LNCAP (cell line): ENCODE results near the gene CCBE1.

Experiments
- TF ChIP-seq, protein P1 (sequence below): fragments of 450-650 bp; IDR thresholded peaks from 2 replicates; pipeline ENCODE4 v1.5.1; 2017; ENCODE audit warnings: mild to moderate bottlenecking

The CCBE1 gene

DNA sequence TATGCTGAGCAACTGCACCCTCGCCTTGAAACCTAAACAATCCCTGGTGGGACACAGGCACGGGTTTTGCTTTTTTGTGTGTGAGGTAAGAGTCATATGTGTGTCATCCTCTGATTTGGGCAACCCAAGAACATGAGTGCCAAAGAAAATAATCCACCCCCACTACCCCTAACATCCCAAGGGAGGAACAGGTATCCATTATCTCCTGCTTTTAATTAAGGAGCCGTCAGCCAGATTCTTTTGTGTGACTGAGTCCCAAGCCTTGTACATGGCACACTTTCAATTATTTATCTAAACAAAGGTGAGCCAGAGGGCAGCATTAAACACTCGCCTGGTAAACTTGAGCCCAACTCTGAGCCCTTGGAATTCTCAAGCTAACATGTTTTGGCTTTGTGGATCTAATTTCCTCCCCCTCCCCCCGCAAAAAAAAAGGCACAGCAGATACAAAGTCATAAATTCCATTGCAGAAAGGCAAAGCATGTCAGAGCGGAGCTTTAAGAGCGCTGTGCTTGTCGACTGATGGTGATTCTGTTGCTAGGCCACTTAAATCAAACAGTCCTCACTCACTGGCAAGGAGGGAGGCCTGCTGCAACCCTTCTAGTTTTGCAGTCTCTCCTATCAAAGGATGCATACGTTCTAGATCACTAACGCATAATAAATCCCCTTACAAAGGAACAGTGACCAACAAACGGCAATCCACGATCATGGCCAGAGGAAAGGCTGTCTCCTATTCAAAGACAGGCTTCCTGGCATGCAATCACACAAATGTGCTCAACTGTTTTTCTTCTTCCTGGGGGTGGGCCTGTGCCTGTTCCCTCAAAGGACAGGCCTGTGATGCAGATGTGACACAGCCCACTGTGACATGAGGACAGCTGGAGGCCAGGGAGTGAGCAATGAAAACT is 194.7 kb downstream of the CCBE1 start:
- TF ChIP-seq, protein P1, sequence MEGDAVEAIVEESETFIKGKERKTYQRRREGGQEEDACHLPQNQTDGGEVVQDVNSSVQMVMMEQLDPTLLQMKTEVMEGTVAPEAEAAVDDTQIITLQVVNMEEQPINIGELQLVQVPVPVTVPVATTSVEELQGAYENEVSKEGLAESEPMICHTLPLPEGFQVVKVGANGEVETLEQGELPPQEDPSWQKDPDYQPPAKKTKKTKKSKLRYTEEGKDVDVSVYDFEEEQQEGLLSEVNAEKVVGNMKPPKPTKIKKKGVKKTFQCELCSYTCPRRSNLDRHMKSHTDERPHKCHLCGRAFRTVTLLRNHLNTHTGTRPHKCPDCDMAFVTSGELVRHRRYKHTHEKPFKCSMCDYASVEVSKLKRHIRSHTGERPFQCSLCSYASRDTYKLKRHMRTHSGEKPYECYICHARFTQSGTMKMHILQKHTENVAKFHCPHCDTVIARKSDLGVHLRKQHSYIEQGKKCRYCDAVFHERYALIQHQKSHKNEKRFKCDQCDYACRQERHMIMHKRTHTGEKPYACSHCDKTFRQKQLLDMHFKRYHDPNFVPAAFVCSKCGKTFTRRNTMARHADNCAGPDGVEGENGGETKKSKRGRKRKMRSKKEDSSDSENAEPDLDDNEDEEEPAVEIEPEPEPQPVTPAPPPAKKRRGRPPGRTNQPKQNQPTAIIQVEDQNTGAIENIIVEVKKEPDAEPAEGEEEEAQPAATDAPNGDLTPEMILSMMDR: no peak

- TF ChIP-seq, protein P1: no peak
Observed at GRCh38 chr18:59501920-59502273, 195.3 kb downstream of the CCBE1 start.

GRCh38 chr18:59500765-59501164 is 196.5 kb downstream of the CCBE1 start:
- TF ChIP-seq, protein P1: no peak

- TF ChIP-seq, protein P1: no peak
Observed at GRCh38 chr18:59498506-59499086, 198.6 kb downstream of the CCBE1 start.

GRCh38 chr18:59492756-59493421 is 204.3 kb downstream of the CCBE1 start:
- TF ChIP-seq, protein P1: no peak

- TF ChIP-seq, protein P1: no peak
Observed at GRCh38 chr18:59488899-59489298, 208.3 kb downstream of the CCBE1 start.

DNA sequence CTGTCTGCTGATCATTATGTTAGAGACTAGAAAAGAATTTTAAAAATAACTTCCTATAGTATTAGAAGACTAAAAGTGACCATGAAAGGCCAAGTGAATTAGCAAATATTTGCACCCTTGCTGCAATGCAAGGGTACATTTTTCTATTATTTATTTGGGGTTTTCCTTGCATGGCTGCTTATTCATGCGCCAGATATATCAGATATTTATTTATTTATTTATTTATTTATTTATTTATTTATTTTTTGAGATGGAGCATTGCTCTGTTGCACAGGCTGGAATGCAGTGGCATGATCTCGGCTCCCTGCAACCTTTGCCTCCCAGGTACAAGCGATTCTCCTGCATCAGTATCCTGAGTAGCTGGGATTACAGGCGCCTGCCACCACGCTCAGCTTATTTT is 211.8 kb downstream of the CCBE1 start:
- TF ChIP-seq, protein P1: no peak
